ENCODE results near the gene MATK.

The MATK gene, protein sequence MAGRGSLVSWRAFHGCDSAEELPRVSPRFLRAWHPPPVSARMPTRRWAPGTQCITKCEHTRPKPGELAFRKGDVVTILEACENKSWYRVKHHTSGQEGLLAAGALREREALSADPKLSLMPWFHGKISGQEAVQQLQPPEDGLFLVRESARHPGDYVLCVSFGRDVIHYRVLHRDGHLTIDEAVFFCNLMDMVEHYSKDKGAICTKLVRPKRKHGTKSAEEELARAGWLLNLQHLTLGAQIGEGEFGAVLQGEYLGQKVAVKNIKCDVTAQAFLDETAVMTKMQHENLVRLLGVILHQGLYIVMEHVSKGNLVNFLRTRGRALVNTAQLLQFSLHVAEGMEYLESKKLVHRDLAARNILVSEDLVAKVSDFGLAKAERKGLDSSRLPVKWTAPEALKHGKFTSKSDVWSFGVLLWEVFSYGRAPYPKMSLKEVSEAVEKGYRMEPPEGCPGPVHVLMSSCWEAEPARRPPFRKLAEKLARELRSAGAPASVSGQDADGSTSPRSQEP

DNA sequence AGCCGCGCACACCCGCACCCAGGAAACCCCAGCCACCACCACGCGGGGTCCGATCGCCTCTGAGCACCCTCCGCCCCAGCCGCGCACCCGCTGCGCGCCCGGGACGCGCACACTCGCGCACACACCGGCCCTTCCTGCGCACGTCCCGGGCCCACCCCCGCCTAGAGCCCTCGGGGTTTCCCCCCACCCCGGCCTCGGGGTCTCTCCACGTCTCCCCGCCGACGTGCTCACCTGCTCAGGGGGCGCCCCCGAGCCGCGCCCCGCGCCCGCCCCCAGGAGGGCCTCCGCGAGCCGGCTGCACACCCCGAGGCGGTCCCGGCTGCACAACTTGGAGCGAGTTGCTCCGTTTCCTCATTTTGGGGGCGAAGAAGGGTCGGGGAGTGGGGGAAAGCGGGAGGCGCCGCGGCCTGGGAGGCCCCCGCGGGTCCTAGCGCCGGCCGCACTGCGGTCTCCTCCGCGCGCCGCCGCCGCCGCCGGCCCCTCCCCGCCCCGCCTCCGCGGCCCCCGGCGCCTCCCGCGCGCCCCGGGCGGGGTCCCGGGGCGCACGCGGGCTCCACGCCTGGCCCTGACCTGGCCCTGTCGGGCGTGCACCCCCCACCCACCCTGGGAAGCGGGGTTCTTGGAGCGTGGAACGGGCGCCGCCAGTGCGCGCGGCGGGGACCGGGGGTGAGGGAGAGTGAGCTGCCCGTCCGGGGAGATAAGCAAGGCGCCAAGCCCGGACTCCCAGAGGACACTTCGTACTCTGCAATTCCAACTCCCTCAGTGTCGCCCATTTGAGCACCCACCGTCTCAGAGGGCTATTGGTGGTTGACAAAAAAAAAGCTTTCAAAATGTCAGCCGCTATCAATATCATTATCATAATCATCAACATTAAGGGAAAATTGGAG is at the start of gene MATK:
Gene MATK, minus strand, starts transcription at position 444 of the 887 bp plus-strand sequence. CDS start 1,246 bp downstream, outside the sequence.
- DNase-seq (ENCODE audit: low read depth), result peak; percentile 41

DNA sequence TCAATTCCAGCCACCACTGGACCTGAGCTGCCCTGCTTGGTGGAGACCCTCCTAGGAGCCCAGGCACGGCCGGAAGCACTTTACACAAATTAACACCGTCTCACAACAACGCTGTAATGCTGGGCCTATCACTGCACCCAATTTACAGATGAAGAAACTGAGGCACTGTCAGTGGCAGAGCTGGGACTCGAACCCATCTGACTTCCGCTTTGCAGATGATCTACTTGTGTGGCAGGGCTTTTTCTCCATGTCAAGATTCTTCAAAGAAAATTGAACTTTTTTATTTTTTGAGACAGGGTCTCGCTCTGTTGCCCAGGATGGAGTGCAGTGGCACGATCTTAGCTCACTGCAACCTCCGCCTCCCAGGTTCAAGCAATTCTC is 48.9 kb upstream of the MATK start:
- DNase-seq (ENCODE audit: low read depth), result no peak

DNA sequence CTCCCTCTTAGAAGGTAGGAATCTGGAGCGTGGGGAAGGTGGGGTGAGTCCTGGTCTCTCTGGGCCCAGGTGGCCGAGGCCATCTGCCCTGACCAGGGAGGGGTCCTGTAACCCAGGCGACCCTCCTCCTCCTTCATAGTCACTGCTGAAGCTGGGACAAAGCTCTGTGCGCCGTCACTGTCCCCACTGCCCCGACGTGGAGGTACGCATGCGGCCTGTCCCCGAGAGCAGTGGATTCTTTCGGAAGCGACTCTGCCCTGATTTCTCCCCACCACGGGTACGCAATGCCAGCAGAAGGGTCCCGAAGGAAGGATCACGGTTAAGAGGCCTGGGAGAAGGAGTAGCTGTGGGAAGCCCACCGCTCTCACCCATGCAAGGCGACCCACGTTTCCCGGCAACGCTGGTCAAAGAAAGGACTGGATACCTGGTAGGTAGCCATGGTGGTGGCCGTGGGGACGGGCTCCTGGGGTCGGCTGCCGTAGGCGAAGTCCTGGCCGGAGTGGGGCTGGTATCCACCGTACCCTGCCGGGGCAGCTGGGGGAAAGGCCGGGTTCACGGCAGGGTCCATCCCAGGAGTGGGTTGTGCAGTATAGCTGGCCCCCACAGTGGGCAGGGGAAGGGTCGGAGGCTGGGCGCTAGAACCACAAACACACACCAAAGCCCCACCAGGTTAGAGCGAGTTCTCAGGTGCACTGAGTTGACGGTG is 48.3 kb upstream of the MATK start:
- DNase-seq (ENCODE audit: low read depth), result no peak

DNA sequence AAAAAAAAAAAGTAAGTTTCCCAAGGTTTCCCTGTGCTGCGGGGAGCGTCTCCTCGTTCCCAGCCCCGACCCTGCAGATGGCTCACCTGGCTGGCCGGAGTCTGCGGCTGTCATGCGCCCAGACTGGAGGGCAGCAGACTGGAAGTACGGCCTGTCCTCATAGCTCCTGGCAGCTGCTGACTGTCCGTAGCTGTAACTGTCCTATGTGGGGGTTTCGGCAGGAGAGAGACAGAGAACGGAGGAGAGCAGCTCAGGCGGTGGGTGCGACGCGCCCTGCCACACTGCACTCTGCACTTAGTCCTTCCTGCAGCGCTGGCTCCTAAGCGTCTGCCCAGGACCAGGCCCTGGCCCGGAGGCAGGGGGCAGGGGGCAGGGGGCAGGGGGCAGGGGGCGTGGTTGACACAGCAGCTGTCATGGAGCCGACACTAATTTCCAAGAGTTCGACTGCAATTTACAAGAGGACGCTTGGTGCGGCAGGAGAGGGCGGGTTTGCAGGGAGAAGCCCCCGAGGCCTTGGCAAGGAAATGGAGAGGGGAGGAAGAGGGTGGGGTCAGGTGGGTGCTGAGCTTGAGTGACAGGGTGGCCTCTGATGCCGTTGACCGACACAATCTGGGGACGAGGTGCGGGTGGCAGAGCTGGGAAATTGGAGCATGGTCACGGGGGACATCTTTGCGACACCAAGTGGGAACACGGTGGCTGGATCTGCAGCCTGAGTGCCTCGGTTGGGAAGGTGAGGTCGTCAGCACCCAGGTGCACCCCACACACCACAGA is 47.6 kb upstream of the MATK start:
- DNase-seq (ENCODE audit: low read depth), result no peak

DNA sequence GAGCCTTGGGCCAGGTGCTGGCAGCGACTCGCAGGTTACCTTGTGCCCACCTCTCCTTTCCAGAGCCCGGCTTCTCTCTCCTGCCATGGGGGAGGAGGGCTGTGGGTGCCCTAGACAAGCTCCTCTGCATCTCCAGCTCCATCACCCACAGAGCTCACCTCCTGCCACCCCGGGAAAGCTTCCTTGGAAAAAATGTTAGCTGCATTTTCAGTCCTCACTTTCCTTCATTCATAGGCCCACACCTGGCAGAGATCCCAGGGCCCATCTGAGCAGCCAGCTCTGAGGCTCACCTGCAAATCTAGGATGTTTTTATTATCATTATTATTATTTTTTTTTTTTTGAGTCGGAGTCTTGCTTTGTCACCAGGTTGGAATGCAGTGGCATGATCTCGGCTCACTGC is 45.8 kb upstream of the MATK start:
- no peak for DNase-seq (ENCODE audit: low read depth)

DNA sequence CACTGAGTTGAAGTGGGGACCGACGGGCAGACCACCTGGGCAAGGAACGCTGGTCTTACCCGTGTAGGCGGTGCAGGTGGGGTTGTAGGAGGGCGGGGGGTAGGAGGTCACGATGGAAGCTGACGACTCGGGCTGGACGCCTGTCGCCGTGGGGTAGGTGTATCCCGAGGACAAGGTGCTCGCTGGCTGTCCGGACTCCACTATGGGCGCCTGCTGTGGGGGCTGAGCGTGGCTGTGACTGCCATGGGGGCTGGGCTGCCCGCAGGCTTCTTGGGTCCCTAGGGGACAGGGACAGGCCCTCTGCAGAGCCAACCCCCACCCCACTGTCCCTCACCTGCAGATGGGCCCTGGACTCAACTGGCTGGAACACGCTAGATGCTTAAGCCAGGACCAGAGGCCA is 45.4 kb upstream of the MATK start:
- no peak for DNase-seq (ENCODE audit: low read depth)

DNA sequence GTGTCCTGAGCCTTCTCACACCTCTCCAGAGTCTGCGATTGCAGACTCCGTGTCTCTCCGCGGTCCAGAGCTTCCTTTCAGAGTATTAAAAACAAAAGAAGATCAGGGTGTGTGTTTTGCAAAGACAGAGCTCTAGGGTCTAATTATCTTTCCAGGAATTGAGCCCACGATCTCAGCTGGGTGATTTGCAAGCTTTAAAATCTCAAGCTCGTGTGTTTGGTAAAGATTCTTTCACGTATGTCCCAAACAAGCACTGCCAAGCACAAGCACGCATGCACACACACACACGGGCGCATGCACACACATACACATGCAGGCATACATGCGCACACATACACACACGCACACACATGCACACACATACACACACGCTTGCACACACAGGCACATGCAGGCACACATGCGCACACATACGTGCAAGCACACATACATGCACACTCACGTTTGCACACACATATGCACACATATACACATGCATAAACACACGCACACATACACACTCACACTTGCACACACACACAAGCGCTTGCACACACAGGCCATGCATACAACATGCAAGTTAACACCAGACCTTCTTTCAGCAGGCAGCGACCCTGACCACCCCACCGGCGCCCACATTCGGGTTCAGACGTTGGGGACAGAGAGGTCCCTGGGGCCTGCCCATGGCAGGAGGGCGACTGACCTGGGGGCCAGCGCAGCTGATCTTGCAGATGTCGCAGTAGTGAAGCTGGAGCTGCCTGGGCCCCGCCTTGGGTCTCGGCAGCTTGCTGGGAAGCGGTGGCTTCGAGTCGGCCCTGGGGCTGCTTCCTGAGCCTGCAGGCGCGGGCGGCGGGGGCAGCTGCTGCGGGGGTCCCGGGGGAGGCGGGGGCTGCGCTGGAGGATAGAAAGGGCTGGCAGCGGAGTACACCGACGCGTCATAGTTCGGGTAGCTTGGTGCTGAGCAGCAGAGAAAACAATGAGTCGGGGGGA is 44.7 kb upstream of the MATK start:
- DNase-seq (ENCODE audit: low read depth), result no peak

DNA sequence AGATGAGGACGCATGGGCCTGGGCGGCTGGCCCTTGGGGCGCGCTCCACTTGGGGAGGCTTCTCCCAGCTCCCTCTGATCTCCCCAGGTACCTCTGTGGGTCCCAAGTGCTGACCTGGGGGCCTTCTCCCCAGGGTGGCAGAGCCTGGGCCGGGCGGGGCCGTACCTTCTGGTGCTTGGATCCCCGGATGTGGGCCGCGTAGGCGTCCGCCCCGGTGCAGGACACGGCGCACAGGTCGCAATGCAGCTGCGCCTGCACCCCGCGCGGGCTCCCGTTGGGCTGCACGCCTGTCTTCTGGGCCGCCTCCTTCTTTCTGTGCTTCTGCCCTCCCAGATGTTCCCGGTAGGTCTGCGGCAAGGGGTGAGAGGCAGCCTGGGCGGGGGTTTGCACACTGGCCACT is 41.1 kb upstream of the MATK start:
- no peak for DNase-seq (ENCODE audit: low read depth)

DNA sequence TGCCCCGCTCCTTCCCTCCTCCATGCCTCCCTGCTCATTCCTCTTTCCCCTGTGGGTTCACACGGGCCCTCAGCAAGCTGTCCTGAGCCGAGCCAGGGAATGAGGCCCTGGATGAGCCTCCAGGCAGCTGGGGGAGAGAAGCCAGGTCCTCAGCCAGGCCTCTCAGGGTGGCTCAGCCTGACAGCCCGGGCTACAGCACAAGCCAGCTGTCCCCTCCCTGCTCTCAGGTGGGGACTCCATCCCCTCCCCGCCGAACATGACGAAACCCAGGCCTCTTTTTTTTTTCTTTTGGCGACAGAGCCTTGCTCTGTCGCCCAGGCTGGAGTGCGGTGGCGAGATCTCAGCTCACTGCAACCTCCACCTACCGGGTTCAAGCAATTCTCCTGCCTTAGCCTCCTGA is 40.0 kb upstream of the MATK start:
- no peak for DNase-seq (ENCODE audit: low read depth)

DNA sequence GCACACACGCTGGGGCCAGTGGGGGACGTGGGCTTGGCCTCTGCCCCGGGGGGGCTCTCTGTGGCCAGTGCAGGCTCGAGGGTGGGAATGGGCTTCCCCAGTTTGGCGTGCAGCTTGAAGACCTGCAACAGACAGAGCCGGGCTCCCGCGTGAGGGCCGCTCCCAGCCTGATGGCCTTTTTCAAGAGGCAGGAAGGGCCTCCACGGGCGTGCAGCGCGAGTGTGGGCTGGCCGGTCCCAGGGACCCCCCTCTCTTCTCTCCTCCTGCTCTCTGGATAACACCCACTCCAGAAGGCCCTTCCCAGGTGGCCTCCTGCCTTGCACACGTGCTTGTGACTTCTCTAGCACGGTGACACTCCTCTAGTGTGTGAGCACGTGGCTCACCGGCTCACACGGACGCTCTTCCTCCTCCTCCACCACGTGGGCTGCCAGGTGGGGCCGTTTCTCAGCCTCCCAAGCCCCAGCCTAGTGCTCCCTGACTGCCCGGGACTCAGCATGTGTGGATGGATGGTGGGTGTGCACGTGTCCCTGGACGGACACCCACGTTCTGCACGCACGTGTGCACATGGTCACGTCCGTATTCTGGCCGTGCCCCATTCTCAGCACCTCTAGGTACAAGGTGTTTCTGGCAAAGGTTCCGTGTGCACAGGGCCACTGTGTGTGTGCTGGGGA is 39.2 kb upstream of the MATK start:
- no peak for DNase-seq (ENCODE audit: low read depth)

DNA sequence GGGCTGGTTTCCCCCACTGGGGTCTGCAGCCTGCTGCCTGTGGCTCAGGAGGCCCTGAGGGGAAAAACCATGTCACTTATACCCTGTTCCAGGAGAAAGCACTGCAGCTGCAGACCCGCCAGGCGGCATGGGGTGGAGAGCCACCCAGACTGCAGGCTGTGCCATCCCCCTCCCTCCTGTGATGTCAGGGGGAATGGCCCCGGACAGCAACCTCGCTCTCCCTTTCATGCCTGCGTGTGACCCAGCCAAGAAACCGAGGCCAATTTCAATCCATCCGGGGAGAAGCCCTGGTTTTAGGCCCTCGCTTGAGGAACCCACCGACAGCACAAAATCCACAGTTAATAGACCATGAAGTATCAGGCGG is 37.2 kb upstream of the MATK start:
- no peak for DNase-seq (ENCODE audit: low read depth)

DNA sequence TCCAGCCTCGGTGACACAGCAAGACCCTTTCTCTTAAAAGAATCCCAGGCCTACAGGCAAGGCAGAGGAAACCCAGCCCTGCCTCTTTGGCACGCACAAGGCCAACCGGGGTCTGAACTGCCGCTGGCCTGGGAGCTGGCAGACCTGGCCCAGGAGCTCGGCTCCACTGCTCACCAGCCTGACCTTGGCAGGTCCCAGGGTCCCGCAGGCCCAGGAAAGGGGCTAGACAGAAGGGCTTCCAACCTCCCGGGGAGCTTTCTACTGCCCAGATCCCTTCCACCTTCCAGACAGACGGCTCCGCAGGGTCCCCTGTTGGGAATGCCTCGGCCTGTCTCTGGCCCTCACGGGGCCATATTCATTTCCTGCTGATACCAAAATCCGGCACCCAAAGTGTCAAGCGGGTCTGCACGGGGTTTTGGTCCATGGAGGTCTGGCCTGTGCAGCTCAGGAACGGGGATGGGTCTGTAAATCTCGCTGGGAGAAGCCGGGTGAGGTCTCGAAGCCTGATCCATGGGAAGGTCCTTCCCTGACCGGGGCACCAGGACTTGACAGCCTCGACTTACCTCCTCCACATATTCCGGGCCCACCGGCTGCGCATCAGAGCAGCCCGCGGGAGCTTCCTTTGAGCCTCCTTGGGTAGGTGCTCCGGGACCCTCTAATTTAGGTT is 36.6 kb upstream of the MATK start:
- no peak for DNase-seq (ENCODE audit: low read depth)

DNA sequence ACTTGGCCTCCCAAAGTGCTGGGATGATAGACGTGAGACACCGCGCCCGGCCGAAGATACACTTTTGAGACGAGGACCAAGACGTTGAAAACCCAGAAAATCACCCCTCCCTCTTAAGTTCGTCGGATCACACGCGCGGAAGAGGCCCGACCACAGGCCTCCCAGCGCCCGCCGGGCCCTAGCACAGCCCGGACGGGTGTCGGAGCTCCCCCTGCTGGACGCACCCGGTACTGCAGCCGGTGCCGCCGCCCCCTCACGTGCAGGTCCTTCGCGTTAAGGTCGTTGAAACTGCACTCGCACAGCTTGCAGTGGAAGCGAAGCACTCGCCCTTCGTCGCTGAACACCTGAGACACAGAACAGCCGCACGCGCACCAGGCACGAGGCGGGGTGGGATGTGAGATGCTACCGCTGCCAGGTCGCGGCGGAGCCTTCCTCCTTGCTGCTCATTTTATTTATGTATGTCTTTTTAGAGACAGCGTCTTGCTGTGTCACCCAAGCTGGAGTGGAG is 35.7 kb upstream of the MATK start:
- DNase-seq (ENCODE audit: low read depth), result peak; percentile 82

DNA sequence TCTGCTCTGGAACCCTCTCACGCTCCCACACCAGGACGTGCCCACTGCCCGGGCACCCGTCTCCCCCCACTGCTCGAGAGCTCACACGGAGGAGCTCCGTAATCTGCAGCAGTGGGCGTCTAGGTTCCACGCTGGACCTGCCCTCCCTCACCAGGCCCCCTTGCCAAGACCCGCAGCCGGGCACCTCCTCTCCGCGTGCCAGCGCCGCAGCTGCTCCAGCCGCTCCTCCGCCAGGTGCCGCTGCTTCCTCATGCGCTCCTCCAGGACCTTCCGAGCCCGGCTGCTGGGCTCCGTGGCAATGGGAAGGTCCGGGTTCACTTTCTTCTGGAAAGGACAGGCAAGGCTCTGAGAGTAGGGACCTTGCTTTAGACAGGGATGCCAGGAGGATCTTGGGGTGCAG is 35.0 kb upstream of the MATK start:
- DNase-seq (ENCODE audit: low read depth), result no peak

DNA sequence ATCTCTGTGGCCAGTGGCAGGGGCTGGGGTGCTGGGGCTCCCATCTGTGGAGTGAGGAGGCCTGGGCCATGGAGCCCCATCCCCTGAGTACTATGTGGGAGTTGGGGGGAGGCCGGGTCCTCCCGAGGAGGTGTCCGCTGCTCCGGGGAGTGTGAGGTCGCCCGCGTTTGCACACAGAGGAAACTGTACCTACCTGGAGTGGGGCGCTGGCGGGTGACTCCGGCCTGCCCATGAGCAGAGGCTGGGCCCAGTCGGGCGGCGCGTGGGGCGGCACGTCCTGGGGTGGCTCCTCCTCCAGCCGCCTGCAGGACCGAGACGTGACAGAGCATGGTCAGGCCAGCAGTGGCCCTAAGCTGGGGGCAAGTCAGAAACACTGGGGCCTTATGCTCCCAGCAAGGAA is 33.8 kb upstream of the MATK start:
- no peak for DNase-seq (ENCODE audit: low read depth)

DNA sequence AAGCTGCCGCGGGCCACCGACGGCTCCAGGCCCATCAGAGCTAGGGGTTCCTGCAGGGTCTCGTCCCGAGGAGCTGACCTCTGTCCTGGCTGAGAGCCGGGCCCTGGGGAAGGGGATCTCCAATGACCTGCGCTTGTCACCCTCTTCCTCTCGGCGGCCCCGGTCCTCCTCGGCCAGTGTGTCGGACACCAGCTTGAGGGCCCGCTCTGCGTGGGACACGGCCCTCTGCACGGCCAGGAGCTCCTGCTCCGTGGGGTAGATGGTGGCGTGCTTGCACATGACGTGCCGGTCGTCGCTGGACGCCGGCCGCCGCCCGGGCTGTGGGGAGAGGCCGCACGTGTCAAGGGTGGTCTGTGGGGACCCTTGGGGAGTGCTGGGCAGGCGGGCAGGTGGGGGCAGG is 32.7 kb upstream of the MATK start:
- no peak for DNase-seq (ENCODE audit: low read depth)

DNA sequence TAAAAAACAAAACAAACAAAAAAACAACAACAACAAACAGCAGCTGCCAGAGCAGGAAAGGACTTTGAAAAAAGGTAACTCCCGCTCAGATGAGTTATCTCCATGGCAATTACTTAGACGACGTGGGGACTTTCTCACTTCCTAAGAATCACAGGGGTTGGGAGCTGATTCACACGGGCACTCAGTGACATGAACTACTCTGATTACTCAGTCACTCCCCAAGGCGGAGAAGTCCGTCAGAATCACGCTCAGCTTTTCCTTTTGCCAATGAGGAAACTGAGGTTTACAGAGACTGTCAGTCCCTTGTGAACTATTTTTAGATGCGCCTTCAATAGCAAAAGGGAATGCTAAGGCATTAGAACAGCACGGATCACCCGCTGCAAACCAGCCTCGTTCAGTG is 32.3 kb upstream of the MATK start:
- peak; percentile 40 for DNase-seq (ENCODE audit: low read depth)

DNA sequence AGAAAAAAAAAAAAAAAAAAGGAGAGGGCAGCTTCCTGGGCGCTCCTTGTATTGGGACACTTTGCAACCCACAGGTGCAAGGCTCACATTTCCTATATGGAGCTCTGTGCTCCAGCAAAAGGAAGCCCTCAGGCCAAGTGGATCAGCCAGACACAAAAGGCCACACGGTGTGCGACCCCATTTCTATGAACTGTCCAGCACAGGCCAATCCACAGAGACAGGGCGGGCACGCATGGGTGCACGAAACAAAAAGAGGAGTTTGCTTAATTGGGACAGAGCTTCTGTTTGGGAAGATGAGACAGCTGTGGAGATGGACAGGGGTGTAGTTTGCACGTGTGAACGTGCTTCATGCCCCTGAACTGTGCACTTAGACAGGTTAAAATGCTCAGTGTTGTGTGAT is 31.6 kb upstream of the MATK start:
- no peak for DNase-seq (ENCODE audit: low read depth)

DNA sequence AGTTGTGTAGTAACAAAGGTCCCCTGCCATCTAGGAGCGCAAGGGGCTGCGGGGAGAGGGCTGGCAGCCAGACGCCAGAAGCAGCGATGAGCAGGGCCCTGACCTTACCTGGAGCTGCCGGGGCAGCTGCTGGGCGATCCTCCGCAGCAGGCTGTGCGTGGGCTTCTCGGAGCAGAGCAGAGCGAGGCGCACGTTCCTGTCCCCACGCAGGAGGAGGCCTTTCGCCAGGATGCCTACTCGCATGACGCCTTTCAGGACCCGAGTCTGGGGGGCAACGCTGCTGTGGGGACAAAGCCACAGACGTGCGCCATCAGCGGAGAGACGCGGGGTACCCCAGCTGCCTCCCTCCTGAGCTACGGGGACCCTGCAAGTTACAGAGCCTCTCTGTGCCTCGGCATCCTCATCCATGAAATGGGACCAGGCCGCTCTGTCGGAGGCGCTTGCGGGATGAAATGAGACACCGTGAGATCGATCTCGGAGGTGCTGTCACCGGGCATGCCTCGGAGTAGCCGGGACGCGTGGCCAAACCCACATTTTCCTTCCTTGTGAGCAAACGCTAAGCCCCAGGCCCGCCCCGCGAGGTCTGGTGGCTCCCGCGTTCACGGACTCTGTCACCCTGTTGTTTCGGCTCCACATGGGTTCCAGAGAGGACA is 30.5 kb upstream of the MATK start:
- no peak for DNase-seq (ENCODE audit: low read depth)

All from stimulated activated CD4-positive, alpha-beta T cell treated with anti-CD3 and anti-CD28 coated beads, Interleukin-2, amount 100 ng/mL, for 4 hours (primary cell).